ENCODE results near the gene LMTK3. TPM values are rescaled to one million over a fixed set of nuclear protein-coding genes. Genes with fewer than 3 reads are reported as not detected.

LMTK3 gene
- total and polyA plus RNA-seq, 4 donors, result 8.8 to 76.5 (median 38.3) TPM

- Histone ChIP-seq H3K4me3 (ENCODE audit: low read depth, low read length) (no peak overlapping the region), H3K27ac (ENCODE audit: low read depth, low read length) (no peak overlapping the region), H3K36me3 (ENCODE audit: control insufficient read depth, insufficient read depth, low read length) (peaks cover 95% of the 10 kb centered on the region), H3K27me3 (ENCODE audit: control insufficient read depth, insufficient read depth, low read length) (no peaks in the 10 kb centered on the region), H3K9me3 (ENCODE audit: control insufficient read depth, insufficient read depth, low read length) (no peaks in the 10 kb centered on the region), H3K4me1 (ENCODE audit: control insufficient read depth, insufficient read depth, low read length) (peaks cover 7% of the 10 kb centered on the region)
- WGBS (ENCODE audit: insufficient coverage), result 84% methylated on average over 31 of the region's 33 CpGs
- no peak for DNase-seq (ENCODE audit: low read depth in 4 of 6, low spot score in 6 of 6)
Measured at GRCh38 chr19:48452289-48453190, 59.1 kb downstream of the LMTK3 start.

- Histone ChIP-seq H3K27ac (ENCODE audit: low read depth, low read length) (no peak overlapping the region), H3K9me3 (ENCODE audit: control insufficient read depth, insufficient read depth, low read length) (no peaks in the 10 kb centered on the region), H3K27me3 (ENCODE audit: control insufficient read depth, insufficient read depth, low read length) (no peaks in the 10 kb centered on the region), H3K36me3 (ENCODE audit: control insufficient read depth, insufficient read depth, low read length) (peaks cover 95% of the 10 kb centered on the region), H3K4me1 (ENCODE audit: control insufficient read depth, insufficient read depth, low read length) (peaks cover 8% of the 10 kb centered on the region), H3K4me3 (ENCODE audit: low read depth, low read length) (no peak overlapping the region)
- DNase-seq (ENCODE audit: low read depth in 4 of 6, low spot score in 6 of 6), result no peak
- 82% methylated on average over 10 of the region's 12 CpGs for WGBS (ENCODE audit: insufficient coverage)
Measured at GRCh38 chr19:48451624-48452023, 60.0 kb downstream of the LMTK3 start.

- Histone ChIP-seq H3K27me3 (ENCODE audit: control insufficient read depth, insufficient read depth, low read length) (no peaks in the 10 kb centered on the region), H3K9me3 (ENCODE audit: control insufficient read depth, insufficient read depth, low read length) (no peaks in the 10 kb centered on the region), H3K36me3 (ENCODE audit: control insufficient read depth, insufficient read depth, low read length) (peaks cover 87% of the 10 kb centered on the region), H3K27ac (ENCODE audit: low read depth, low read length) (no peak overlapping the region), H3K4me1 (ENCODE audit: control insufficient read depth, insufficient read depth, low read length) (peaks cover 15% of the 10 kb centered on the region), H3K4me3 (ENCODE audit: low read depth, low read length) (no peak overlapping the region)
- WGBS (ENCODE audit: insufficient coverage), result 97% methylated on average over 13 of the region's 15 CpGs
- no peak for DNase-seq (ENCODE audit: low read depth in 4 of 6, low spot score in 6 of 6)
Measured at GRCh38 chr19:48450863-48451262, 60.8 kb downstream of the LMTK3 start.

GRCh38 chr19:48450441-48450840 is 61.2 kb downstream of the LMTK3 start:
- Histone ChIP-seq H3K4me1 (ENCODE audit: control insufficient read depth, insufficient read depth, low read length) (peaks cover 15% of the 10 kb centered on the region), H3K36me3 (ENCODE audit: control insufficient read depth, insufficient read depth, low read length) (peaks cover 83% of the 10 kb centered on the region), H3K4me3 (ENCODE audit: low read depth, low read length) (no peak overlapping the region), H3K27me3 (ENCODE audit: control insufficient read depth, insufficient read depth, low read length) (no peaks in the 10 kb centered on the region), H3K27ac (ENCODE audit: low read depth, low read length) (no peak overlapping the region), H3K9me3 (ENCODE audit: control insufficient read depth, insufficient read depth, low read length) (no peaks in the 10 kb centered on the region)
- WGBS (ENCODE audit: insufficient coverage), result 96% methylated on average over 23 of the region's 23 CpGs
- DNase-seq (ENCODE audit: low read depth in 4 of 6, low spot score in 6 of 6), result no peak

- no peak overlapping the region for H3K4me3 ChIP-seq (ENCODE audit: low read depth, low read length)
- H3K9me3 ChIP-seq (ENCODE audit: control insufficient read depth, insufficient read depth, low read length), result no peaks in the 10 kb centered on the region
- no peak overlapping the region for H3K27ac ChIP-seq (ENCODE audit: low read depth, low read length)
- no peak for DNase-seq (ENCODE audit: low read depth in 4 of 6, low spot score in 6 of 6)
- H3K36me3 ChIP-seq (ENCODE audit: control insufficient read depth, insufficient read depth, low read length), result peaks cover 64% of the 10 kb centered on the region
- WGBS (ENCODE audit: insufficient coverage), result 82% methylated on average over 4 of the region's 4 CpGs
- peaks cover 27% of the 10 kb centered on the region for H3K4me1 ChIP-seq (ENCODE audit: control insufficient read depth, insufficient read depth, low read length)
- peaks cover 2% of the 10 kb centered on the region for H3K27me3 ChIP-seq (ENCODE audit: control insufficient read depth, insufficient read depth, low read length)
Measured at GRCh38 chr19:48448563-48448962, 63.1 kb downstream of the LMTK3 start.

- H3K4me3 ChIP-seq (ENCODE audit: low read depth, low read length), result peak overlapping the region; percentile 96
- DNase-seq (ENCODE audit: low read depth in 4 of 6, low spot score in 6 of 6), result no peak
- 68% methylated on average over 2 of the region's 7 CpGs for WGBS (ENCODE audit: insufficient coverage)
- peaks cover 52% of the 10 kb centered on the region for H3K36me3 ChIP-seq (ENCODE audit: control insufficient read depth, insufficient read depth, low read length)
- no peaks in the 10 kb centered on the region for H3K9me3 ChIP-seq (ENCODE audit: control insufficient read depth, insufficient read depth, low read length)
- peaks cover 8% of the 10 kb centered on the region for H3K27me3 ChIP-seq (ENCODE audit: control insufficient read depth, insufficient read depth, low read length)
- H3K4me1 ChIP-seq (ENCODE audit: control insufficient read depth, insufficient read depth, low read length), result peaks cover 25% of the 10 kb centered on the region
- peak overlapping the region; percentile 98 for H3K27ac ChIP-seq (ENCODE audit: low read depth, low read length)
Measured at GRCh38 chr19:48446579-48446978, 65.1 kb downstream of the LMTK3 start.

GRCh38 chr19:48445606-48446481 is 65.8 kb downstream of the LMTK3 start, which contains the start of gene GRWD1:
Gene GRWD1 (plus strand): TSS chr19:48445983. CDS start chr19:48446006, 23 bp downstream.
- under 1% methylated on average over 58 of the region's 61 CpGs for WGBS (ENCODE audit: insufficient coverage)
- Histone ChIP-seq H3K4me3 (ENCODE audit: low read depth, low read length) (peak within 1 kb of the TSS; percentile 96), H3K36me3 (ENCODE audit: control insufficient read depth, insufficient read depth, low read length) (peaks cover 47% of the 10 kb centered on the region), H3K27me3 (ENCODE audit: control insufficient read depth, insufficient read depth, low read length) (peaks cover 11% of the 10 kb centered on the region), H3K9me3 (ENCODE audit: control insufficient read depth, insufficient read depth, low read length) (no peaks in the 10 kb centered on the region), H3K4me1 (ENCODE audit: control insufficient read depth, insufficient read depth, low read length) (peaks cover 25% of the 10 kb centered on the region), H3K27ac (ENCODE audit: low read depth, low read length) (peak within 1 kb of the TSS; percentile 98)
- peak; percentile 91 to 99 (median 96) for DNase-seq (ENCODE audit: low read depth in 4 of 6, low spot score in 6 of 6)

- H3K4me1 ChIP-seq (ENCODE audit: control insufficient read depth, insufficient read depth, low read length), result peaks cover 25% of the 10 kb centered on the region
- 20% methylated on average over 1 of the region's 6 CpGs for WGBS (ENCODE audit: insufficient coverage)
- peak in 4 of 6 donors; percentile 68 to 97 (median 72) for DNase-seq (ENCODE audit: low read depth in 4 of 6, low spot score in 6 of 6)
- H3K27me3 ChIP-seq (ENCODE audit: control insufficient read depth, insufficient read depth, low read length), result peaks cover 11% of the 10 kb centered on the region
- peak overlapping the region; percentile 96 for H3K4me3 ChIP-seq (ENCODE audit: low read depth, low read length)
- H3K27ac ChIP-seq (ENCODE audit: low read depth, low read length), result peak overlapping the region; percentile 98
- H3K9me3 ChIP-seq (ENCODE audit: control insufficient read depth, insufficient read depth, low read length), result no peaks in the 10 kb centered on the region
- peaks cover 41% of the 10 kb centered on the region for H3K36me3 ChIP-seq (ENCODE audit: control insufficient read depth, insufficient read depth, low read length)
Measured at GRCh38 chr19:48445256-48445605, 66.4 kb downstream of the LMTK3 start.

GRCh38 chr19:48444936-48445200 is 66.8 kb downstream of the LMTK3 start:
- Histone ChIP-seq H3K9me3 (ENCODE audit: control insufficient read depth, insufficient read depth, low read length) (no peaks in the 10 kb centered on the region), H3K4me1 (ENCODE audit: control insufficient read depth, insufficient read depth, low read length) (peaks cover 25% of the 10 kb centered on the region), H3K36me3 (ENCODE audit: control insufficient read depth, insufficient read depth, low read length) (peaks cover 37% of the 10 kb centered on the region), H3K27me3 (ENCODE audit: control insufficient read depth, insufficient read depth, low read length) (peaks cover 11% of the 10 kb centered on the region), H3K27ac (ENCODE audit: low read depth, low read length) (peak overlapping the region; percentile 98), H3K4me3 (ENCODE audit: low read depth, low read length) (peak overlapping the region; percentile 96)
- WGBS (ENCODE audit: insufficient coverage), result 20% methylated on average over 1 of the region's 3 CpGs
- peak in 4 of 6 donors; percentile 13 to 83 (median 36) for DNase-seq (ENCODE audit: low read depth in 4 of 6, low spot score in 6 of 6)

Measured in spinal cord (tissue), 10 donors.